Esophagus muscularis mucosa (tissue), 3 donors: Measurements from ENCODE around the gene PTPRD.

ENCODE experiments used
- EP300 ChIP-seq: sonication (generic); formaldehyde crosslinking; IDR thresholded peaks from one replicate; pipeline ENCODE4 v1.6.1; 2017; ENCODE audit warnings: antibody characterized with exemption
- TF ChIP-seq, protein P1 (sequence below), 3 experiments: fragments of 200-600 bp in 2 of 3; fragments of 450-650 bp in 1 of 3; sonication (generic) in 2 of 3; IDR thresholded peaks; one replicate each; pipeline ENCODE4 v1.5.1; 2017 to 2019; ENCODE audit warnings: antibody characterized with exemption in 3 of 3, mild to moderate bottlenecking in 2 of 3, moderate library complexity in 1 of 3

DNA sequence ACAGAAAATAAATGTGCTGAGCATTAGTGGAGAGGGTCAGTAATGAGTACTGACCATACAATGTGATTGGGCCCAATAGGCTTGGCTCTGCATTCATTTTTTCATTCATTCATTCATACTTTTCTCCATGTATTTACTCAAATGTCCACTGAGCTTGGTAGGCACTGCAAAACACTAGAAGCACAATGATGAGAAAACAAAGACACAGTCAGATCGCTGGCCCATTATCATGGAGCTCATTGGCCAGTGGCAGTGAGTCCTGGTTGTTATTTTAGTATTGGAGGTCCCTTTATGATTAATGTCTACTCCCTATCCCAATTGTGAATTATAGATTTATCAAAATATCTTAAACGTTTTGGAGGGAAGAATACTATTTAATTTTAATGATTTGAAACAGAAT, 1733.5 kb downstream of the PTPRD start:
- no peak for TF ChIP-seq EP300
- TF ChIP-seq, protein P1, sequence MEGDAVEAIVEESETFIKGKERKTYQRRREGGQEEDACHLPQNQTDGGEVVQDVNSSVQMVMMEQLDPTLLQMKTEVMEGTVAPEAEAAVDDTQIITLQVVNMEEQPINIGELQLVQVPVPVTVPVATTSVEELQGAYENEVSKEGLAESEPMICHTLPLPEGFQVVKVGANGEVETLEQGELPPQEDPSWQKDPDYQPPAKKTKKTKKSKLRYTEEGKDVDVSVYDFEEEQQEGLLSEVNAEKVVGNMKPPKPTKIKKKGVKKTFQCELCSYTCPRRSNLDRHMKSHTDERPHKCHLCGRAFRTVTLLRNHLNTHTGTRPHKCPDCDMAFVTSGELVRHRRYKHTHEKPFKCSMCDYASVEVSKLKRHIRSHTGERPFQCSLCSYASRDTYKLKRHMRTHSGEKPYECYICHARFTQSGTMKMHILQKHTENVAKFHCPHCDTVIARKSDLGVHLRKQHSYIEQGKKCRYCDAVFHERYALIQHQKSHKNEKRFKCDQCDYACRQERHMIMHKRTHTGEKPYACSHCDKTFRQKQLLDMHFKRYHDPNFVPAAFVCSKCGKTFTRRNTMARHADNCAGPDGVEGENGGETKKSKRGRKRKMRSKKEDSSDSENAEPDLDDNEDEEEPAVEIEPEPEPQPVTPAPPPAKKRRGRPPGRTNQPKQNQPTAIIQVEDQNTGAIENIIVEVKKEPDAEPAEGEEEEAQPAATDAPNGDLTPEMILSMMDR (IDR thresholded peaks at IDR 0.05) = no peak
